Activated T-helper 17 cell treated with anti-CD3 and anti-CD28 coated beads, Interleukin-2, amount 50 U/mL, for 72 hours (primary cell): Measurements from ENCODE around the gene UCK1. TPM values are rescaled to one million over a fixed set of nuclear protein-coding genes. Genes with fewer than 3 reads are reported as not detected.

Source experiments
- ATAC-seq: fragments of 150-1000 bp; cut with Tn5 transposase; replicated peaks from 2 replicates; pipeline ENCODE4 v1.10.0; 2021; ENCODE audit warnings: mild to moderate bottlenecking, moderate library complexity
- H3K27ac Mint-ChIP-seq: one replicate; pipeline ENCODE4 v1.8.0; 2022; ENCODE audit warnings: mixed read lengths
- H3K27me3 Mint-ChIP-seq: one replicate; pipeline ENCODE4 v1.8.0; 2022; ENCODE audit warnings: mixed read lengths
- H3K36me3 Mint-ChIP-seq: one replicate; pipeline ENCODE4 v1.8.0; 2022; ENCODE audit warnings: low read depth, mild to moderate bottlenecking, mixed read lengths
- H3K4me1 Mint-ChIP-seq: one replicate; pipeline ENCODE4 v1.8.0; 2022; ENCODE audit warnings: mixed read lengths
- H3K4me3 Mint-ChIP-seq: one replicate; pipeline ENCODE4 v1.8.0; 2022; ENCODE audit warnings: mild to moderate bottlenecking, mixed read lengths
- H3K9me3 Mint-ChIP-seq: one replicate; pipeline ENCODE4 v1.8.0; 2022; ENCODE audit warnings: mixed read lengths
- total RNA-seq, 2 donors: library from RNA; stranded (reverse); gene quantifications; one replicate each; pipeline ENCODE4 v1.2.3, GENCODE V29; 2022

Gene UCK1
- total RNA-seq, result 10 to 100 TPM; 22.1 to 23.7 TPM

GRCh38 chr9:131530920-131531832 is at the start of gene UCK1:
UCK1 (minus strand) TSS chr9:131531263; CDS start chr9:131531174, 89 bp downstream.
- Mint-ChIP-seq H3K27me3 (no peaks in the 10 kb centered on the region), H3K9me3 (no peaks in the 10 kb centered on the region), H3K36me3 (peaks cover 32% of the 10 kb centered on the region), H3K4me3 (peak within 1 kb of the TSS; percentile 68), H3K4me1 (peaks cover 6% of the 10 kb centered on the region), H3K27ac (peak within 1 kb of the TSS; percentile 33)
- peak; percentile 100 for ATAC-seq

- no peak for ATAC-seq
- Mint-ChIP-seq H3K9me3 (no peaks in the 10 kb centered on the region), H3K27ac (no peak overlapping the region), H3K4me1 (peaks cover 13% of the 10 kb centered on the region), H3K27me3 (no peaks in the 10 kb centered on the region), H3K4me3 (no peak overlapping the region), H3K36me3 (peaks cover 95% of the 10 kb centered on the region)
Observed at GRCh38 chr9:131580358-131580757, 49.3 kb upstream of the UCK1 start.

DNA sequence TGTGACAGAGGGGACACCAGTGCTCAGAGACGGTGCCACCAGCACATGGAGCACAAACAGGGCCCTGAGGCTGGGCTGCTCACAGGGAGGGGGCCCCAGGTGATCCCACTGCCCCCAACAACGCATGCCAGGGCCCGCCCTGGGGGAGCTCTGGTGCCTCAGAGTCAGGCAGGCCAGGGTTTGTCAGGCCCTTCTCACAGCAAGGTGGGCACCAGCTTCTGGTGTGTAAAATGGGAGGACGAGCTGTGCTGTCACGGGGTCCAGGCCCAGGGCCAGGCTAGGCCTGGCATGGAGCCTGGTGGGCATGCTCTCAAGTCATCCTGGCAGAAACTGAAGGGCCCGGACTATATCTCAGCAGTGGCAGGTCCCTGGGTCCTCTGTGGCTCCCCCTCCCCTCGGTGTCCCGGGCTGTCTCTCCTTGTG is 48.7 kb upstream of the UCK1 start:
- Mint-ChIP-seq H3K4me1 (peaks cover 10% of the 10 kb centered on the region), H3K27ac (peak overlapping the region; percentile 81), H3K27me3 (no peaks in the 10 kb centered on the region), H3K36me3 (peaks cover 95% of the 10 kb centered on the region), H3K4me3 (peak overlapping the region; percentile 40), H3K9me3 (no peaks in the 10 kb centered on the region)
- ATAC-seq, result no peak

DNA sequence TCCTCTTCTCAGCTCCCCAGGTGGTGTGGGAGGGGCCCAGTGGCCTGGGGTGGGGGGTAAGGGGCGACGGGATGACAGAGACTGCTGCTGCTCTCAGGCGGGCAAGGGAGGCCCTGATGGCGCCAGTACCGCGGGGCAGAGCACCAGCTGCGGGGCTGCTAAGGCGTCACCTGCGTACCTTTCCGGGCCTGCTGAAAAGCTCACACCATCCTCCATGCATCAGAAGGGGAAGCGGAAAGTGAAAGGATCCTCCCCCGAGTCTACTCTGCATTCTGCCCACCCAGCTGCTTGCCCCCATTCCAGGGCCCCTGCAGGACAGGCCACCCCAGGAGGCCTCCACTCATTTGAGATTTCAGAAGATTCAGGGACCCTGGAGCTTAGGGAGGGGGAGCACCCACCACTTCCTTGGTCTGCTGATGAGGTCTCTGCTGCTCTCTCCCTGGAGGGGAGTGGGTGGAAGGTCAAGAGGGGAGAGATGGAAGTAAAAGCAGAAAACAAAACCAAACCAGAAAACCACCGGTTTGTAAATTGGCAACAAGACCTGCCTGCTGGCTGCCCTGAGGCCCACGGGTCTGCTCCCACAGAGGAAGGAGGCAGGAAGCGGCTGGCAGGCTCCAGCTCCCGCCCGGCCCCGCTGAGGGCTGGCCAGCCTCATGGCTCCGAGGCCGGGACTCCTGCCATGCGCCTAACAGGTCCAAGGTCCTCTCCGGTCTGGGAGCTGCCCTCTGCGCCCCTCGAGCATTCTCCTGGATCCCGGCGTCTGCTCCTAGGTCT is 47.9 kb upstream of the UCK1 start:
- H3K27me3 Mint-ChIP-seq, result no peaks in the 10 kb centered on the region

GRCh38 chr9:131578021-131578420 is 47.0 kb upstream of the UCK1 start:
- Mint-ChIP-seq H3K4me3 (no peak overlapping the region), H3K27me3 (no peaks in the 10 kb centered on the region), H3K9me3 (no peaks in the 10 kb centered on the region), H3K27ac (peak overlapping the region; percentile 81), H3K4me1 (peaks cover 10% of the 10 kb centered on the region), H3K36me3 (peaks cover 96% of the 10 kb centered on the region)
- ATAC-seq, result no peak

More for the DNA sequence above, 47.9 kb upstream of the UCK1 start:
- Mint-ChIP-seq H3K9me3 (no peaks in the 10 kb centered on the region), H3K4me1 (peaks cover 10% of the 10 kb centered on the region), H3K36me3 (peaks cover 98% of the 10 kb centered on the region), H3K27ac (peak overlapping the region; percentile 81), H3K4me3 (peak overlapping the region; percentile 40)
- peak; percentile 67 for ATAC-seq

DNA sequence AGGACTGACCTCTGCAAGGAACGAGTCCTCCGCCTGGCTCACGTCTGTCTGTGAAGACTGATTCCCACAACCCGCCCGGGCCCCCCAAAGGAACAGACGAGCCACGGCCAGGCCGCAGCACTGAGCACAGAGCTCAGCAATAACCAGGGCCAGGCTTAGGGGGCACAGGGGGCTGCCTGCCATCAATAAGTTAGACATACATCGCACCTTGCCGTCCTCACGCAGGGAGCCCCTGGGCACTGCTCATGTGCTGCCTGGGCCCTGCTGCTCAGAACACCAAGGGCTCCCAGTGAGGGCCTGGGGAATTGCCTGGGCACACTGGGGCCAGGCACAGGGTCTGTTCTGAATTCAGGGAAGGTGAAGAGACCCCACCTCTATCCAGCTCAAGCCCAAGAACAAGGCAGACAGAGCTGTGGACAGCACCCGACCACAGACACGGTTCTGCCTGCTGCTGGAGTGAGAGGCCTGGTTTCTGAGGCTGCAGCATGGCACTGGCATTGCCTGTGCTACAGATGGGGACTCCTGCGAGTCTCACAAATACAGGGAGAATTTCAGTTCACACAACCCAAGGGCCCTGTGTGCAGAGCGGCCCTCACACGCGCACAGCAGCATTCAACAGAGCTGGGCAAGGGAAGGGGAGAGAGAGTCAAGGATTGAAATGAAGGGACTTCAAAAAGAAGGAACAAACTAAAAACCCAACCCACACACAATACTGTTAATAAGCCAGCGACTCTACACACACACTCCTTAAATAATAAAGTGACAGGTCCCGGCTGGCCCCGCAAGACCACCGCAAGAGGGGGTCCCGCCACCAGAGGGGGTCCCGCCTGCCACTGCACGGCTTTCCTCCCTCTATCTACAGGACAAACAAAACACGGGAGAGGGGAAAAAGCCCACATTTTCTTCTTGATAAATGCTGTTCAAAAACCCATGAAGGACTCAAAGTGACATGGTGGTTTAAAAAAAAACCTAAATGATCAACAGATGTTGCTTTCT is 46.2 kb upstream of the UCK1 start:
- Mint-ChIP-seq H3K27me3 (no peaks in the 10 kb centered on the region), H3K27ac (peak overlapping the region; percentile 81), H3K36me3 (peaks cover 96% of the 10 kb centered on the region), H3K4me1 (peaks cover 10% of the 10 kb centered on the region), H3K4me3 (no peak overlapping the region), H3K9me3 (no peaks in the 10 kb centered on the region)
- ATAC-seq, result no peak

GRCh38 chr9:131575946-131576853 is 45.1 kb upstream of the UCK1 start:
- H3K9me3 Mint-ChIP-seq, result no peaks in the 10 kb centered on the region
- no peak overlapping the region for H3K27ac Mint-ChIP-seq
- H3K4me3 Mint-ChIP-seq, result no peak overlapping the region
- peaks cover 10% of the 10 kb centered on the region for H3K4me1 Mint-ChIP-seq
- no peaks in the 10 kb centered on the region for H3K27me3 Mint-ChIP-seq
- H3K36me3 Mint-ChIP-seq, result peaks cover 96% of the 10 kb centered on the region
- no peak for ATAC-seq

GRCh38 chr9:131574730-131575640 is 43.9 kb upstream of the UCK1 start:
- Mint-ChIP-seq H3K27ac (no peak overlapping the region), H3K27me3 (no peaks in the 10 kb centered on the region), H3K9me3 (no peaks in the 10 kb centered on the region), H3K4me3 (no peak overlapping the region), H3K36me3 (peaks cover 96% of the 10 kb centered on the region), H3K4me1 (peaks cover 10% of the 10 kb centered on the region)
- no peak for ATAC-seq

- ATAC-seq, result peak; percentile 21
- peak overlapping the region; percentile 33 for H3K27ac Mint-ChIP-seq
- H3K4me1 Mint-ChIP-seq, result peaks cover 4% of the 10 kb centered on the region
- no peaks in the 10 kb centered on the region for H3K9me3 Mint-ChIP-seq
- peaks cover 47% of the 10 kb centered on the region for H3K36me3 Mint-ChIP-seq
- H3K4me3 Mint-ChIP-seq, result no peak overlapping the region
- no peaks in the 10 kb centered on the region for H3K27me3 Mint-ChIP-seq
Observed at GRCh38 chr9:131567910-131568309, 36.8 kb upstream of the UCK1 start.

DNA sequence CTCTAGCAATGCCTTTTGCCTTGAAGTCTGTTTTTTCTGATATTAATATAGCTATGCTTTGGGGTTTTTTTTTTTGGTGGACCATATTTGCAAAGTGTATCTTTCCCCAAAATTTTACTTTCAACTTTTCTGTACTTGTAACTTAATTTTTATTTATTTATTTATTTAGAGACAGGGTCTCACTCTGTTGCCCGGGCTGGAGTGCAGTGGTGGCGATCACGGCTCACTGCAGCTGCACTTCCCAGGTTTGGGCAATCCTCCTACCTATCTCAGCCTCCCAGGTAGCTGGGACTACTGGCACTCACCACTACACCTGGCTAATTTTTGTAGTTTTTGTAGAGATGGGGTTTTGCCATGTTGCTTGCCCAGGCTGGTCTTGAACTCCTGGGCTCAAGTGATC is 35.1 kb upstream of the UCK1 start:
- ATAC-seq, result no peak
- H3K4me3 Mint-ChIP-seq, result no peak overlapping the region

GRCh38 chr9:131565369-131565768 is 34.3 kb upstream of the UCK1 start:
- H3K4me3 Mint-ChIP-seq, result no peak overlapping the region
- peak; percentile 54 for ATAC-seq
- H3K27me3 Mint-ChIP-seq, result no peaks in the 10 kb centered on the region
- H3K4me1 Mint-ChIP-seq, result peaks cover 4% of the 10 kb centered on the region
- no peaks in the 10 kb centered on the region for H3K9me3 Mint-ChIP-seq
- peaks cover 22% of the 10 kb centered on the region for H3K36me3 Mint-ChIP-seq
- H3K27ac Mint-ChIP-seq, result no peak overlapping the region

More for the DNA sequence above, 35.1 kb upstream of the UCK1 start:
- Mint-ChIP-seq H3K9me3 (no peaks in the 10 kb centered on the region), H3K36me3 (peaks cover 30% of the 10 kb centered on the region), H3K27me3 (no peaks in the 10 kb centered on the region), H3K27ac (no peak overlapping the region), H3K4me1 (peaks cover 4% of the 10 kb centered on the region)
